Suprapubic skin (tissue), 4 donors: ENCODE results near the gene CLEC4C. TPM values are rescaled to one million over a fixed set of nuclear protein-coding genes. Genes with fewer than 3 reads are reported as not detected.
"Not testable (repeated sequence)": the region's sequence is repeated elsewhere in the genome, so short reads cannot be mapped to it uniquely, and the experiment has no call there.

ENCODE experiments used
- DNase-seq, 2 donors: peaks; one replicate each; pipeline ENCODE4 v3.0.0-alpha.2; 2019; ENCODE audit warnings: low spot score in 2 of 2
- H3K27ac ChIP-seq: fragments of 200-600 bp; sonication (generic); one replicate; pipeline ENCODE4 v1.5.1; 2019
- H3K27me3 ChIP-seq: fragments of 200-600 bp; sonication (generic); one replicate; pipeline ENCODE4 v1.5.1; 2019
- H3K36me3 ChIP-seq: fragments of 200-600 bp; sonication (generic); one replicate; pipeline ENCODE4 v1.5.1; 2019
- H3K4me1 ChIP-seq: fragments of 200-600 bp; sonication (generic); one replicate; pipeline ENCODE4 v1.5.1; 2019
- H3K4me3 ChIP-seq: fragments of 200-600 bp; sonication (generic); one replicate; pipeline ENCODE4 v1.5.1; 2019; ENCODE audit warnings: mild to moderate bottlenecking
- H3K9me3 ChIP-seq: fragments of 200-600 bp; sonication (generic); one replicate; pipeline ENCODE4 v1.5.1; 2019
- EP300 ChIP-seq: sonication (generic); formaldehyde crosslinking; IDR thresholded peaks from one replicate; pipeline ENCODE4 v1.6.1; 2017; ENCODE audit warnings: antibody characterized with exemption
- POLR2A ChIP-seq, 2 donors: fragments of 450-650 bp; IDR thresholded peaks; one replicate each; pipeline ENCODE4 v1.6.1; 2017; ENCODE audit warnings: antibody characterized with exemption in 2 of 2, mild to moderate bottlenecking in 2 of 2, moderate library complexity in 2 of 2
- POLR2AphosphoS5 ChIP-seq, 3 donors: sonication (generic); formaldehyde crosslinking; IDR thresholded peaks; one replicate each; pipeline ENCODE4 v1.6.1; 2017; ENCODE audit warnings: antibody characterized with exemption in 3 of 3
- WGBS: methylation state at CpG from one replicate; pipeline ENCODE4 v1.1.5; 2018; 5-methylcytosine and 5-hydroxymethylcytosine counted together
- total RNA-seq, 4 donors: library from RNA; depleted of rRNA; stranded (reverse); fragments of >200 nt; gene quantifications; one replicate each; pipeline ENCODE4 v1.1.0, GENCODE V29; 2016
- TF ChIP-seq, protein P1 (sequence below), 2 donors: fragments of 200-600 bp in 1 of 2; fragments of 450-650 bp in 1 of 2; sonication (generic) in 1 of 2; IDR thresholded peaks; one replicate each; pipeline ENCODE4 v1.5.1; 2016 to 2019; ENCODE audit warnings: antibody characterized with exemption in 2 of 2, mild to moderate bottlenecking in 1 of 2, moderate library complexity in 1 of 2

The CLEC4C gene
- total RNA-seq, 4 donors from 2014 or later = not detected

DNA sequence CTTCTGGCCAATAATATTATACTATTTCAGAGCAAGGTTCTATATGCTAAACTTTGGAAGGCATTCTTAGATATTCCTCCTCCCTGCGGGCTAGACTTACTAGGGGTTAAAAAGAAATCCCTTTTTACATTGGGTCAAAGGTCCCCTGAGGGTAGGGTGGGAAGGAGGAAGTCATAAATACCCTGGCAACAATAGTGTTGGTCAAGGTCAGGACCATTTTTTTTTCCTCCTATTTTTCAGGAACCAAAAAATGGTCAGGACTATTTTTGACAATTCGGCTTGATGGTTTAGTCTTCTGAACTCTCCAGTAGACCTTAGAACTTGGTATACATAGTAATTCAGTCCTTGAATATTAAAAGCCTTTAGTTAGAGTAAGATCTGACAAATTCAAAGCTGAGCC, 37.5 kb upstream of the CLEC4C start:
- WGBS = 62% methylated on average over 2 of the region's 2 CpGs
- H3K9me3 ChIP-seq = no peaks in the 10 kb centered on the region
- H3K4me1 ChIP-seq = no peaks in the 10 kb centered on the region
- no peak overlapping the region for H3K27ac ChIP-seq
- H3K27me3 ChIP-seq = peaks cover 5% of the 10 kb centered on the region
- no peak overlapping the region for H3K4me3 ChIP-seq
- TF ChIP-seq EP300 (no peak), POLR2AphosphoS5 (IDR thresholded peaks at IDR 0.05) (no peak), POLR2A (IDR thresholded peaks at IDR 0.05) (no peak)
- TF ChIP-seq, protein P1, sequence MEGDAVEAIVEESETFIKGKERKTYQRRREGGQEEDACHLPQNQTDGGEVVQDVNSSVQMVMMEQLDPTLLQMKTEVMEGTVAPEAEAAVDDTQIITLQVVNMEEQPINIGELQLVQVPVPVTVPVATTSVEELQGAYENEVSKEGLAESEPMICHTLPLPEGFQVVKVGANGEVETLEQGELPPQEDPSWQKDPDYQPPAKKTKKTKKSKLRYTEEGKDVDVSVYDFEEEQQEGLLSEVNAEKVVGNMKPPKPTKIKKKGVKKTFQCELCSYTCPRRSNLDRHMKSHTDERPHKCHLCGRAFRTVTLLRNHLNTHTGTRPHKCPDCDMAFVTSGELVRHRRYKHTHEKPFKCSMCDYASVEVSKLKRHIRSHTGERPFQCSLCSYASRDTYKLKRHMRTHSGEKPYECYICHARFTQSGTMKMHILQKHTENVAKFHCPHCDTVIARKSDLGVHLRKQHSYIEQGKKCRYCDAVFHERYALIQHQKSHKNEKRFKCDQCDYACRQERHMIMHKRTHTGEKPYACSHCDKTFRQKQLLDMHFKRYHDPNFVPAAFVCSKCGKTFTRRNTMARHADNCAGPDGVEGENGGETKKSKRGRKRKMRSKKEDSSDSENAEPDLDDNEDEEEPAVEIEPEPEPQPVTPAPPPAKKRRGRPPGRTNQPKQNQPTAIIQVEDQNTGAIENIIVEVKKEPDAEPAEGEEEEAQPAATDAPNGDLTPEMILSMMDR (IDR thresholded peaks at IDR 0.05) = no peak
- H3K36me3 ChIP-seq = no peaks in the 10 kb centered on the region
- DNase-seq = no peak

DNA sequence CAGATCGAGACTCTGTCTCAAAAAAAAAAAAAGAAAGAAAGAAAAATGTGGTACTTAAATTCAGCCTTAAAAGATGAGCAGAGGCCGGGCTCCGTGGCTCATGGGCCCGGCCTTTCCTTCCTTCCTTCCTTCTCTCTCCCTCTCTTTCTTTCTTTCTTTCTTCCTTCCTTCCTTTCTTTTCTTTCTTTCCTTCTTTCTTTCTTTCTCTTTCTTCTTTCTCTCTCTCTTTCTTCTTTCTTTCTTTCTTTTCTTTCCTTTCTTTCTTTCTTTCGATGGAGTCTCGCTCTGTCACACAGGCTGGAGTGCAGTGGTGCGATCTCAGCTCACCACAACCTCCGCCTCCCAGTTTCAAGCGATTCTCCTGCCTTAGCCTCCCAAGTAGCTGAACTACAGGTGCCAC, 36.3 kb upstream of the CLEC4C start:
- not testable (repeated sequence) for H3K4me1 ChIP-seq, H3K36me3 ChIP-seq, H3K27me3 ChIP-seq, DNase-seq, H3K4me3 ChIP-seq, H3K9me3 ChIP-seq, H3K27ac ChIP-seq
- 91% methylated on average over 9 of the region's 9 CpGs for WGBS

DNA sequence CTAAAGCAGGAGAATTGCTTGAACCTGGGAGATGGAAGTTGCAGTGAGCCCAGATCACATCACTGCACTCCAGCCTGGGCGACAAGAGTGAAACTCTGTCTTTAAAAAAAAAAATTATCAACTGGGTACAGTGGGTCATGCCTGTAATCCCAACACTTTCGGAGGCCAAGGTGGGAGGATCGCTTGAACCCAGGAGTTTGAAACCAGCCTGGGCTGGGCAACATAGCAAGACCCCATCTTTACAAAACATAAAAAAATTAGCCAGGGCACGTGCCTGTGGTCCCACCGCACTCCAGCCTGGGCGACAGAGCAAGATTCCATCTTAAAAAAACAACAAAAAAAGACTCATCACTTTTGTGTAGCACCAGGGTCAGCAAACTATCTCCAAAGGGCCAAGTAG, 34.9 kb upstream of the CLEC4C start:
- Histone ChIP-seq H3K36me3 (no peaks in the 10 kb centered on the region), H3K27ac (no peak overlapping the region), H3K4me1 (no peaks in the 10 kb centered on the region), H3K4me3 (no peak overlapping the region), H3K27me3 (no peaks in the 10 kb centered on the region), H3K9me3 (no peaks in the 10 kb centered on the region)
- DNase-seq = no peak
- TF ChIP-seq POLR2AphosphoS5 (IDR thresholded peaks at IDR 0.05) = no peak
- TF ChIP-seq, protein P1 (IDR thresholded peaks at IDR 0.05) = no peak
- no peak for TF ChIP-seq EP300
- no peak for TF ChIP-seq POLR2A (IDR thresholded peaks at IDR 0.05)
- WGBS = 94% methylated on average over 6 of the region's 6 CpGs

DNA sequence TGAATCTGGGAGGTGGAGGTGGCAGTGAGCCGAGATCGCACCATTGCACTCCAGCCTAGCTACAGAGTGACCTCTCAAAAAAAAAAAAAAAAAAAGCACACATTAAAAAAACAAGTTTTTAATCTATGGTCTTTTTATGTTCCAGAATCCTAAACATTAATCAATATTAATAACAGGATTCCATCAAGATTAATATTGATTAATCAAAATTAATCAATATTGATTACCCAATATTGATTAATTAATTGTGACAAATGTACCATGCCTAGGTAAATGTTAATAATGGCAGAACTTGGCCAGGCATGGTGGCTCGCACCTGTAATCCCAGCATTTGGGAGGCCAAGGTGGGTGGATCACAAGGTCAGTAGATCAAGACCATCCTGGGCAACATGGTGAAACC, 34.1 kb upstream of the CLEC4C start:
- Histone ChIP-seq H3K4me3 (no peak overlapping the region), H3K36me3 (no peaks in the 10 kb centered on the region), H3K9me3 (no peaks in the 10 kb centered on the region), H3K4me1 (no peaks in the 10 kb centered on the region), H3K27me3 (no peaks in the 10 kb centered on the region), H3K27ac (no peak overlapping the region)
- DNase-seq = no peak
- TF ChIP-seq POLR2A (IDR thresholded peaks at IDR 0.05) (no peak), POLR2AphosphoS5 (IDR thresholded peaks at IDR 0.05) (no peak)
- TF ChIP-seq, protein P1 (IDR thresholded peaks at IDR 0.05) = no peak
- 80% methylated on average over 3 of the region's 3 CpGs for WGBS

DNA sequence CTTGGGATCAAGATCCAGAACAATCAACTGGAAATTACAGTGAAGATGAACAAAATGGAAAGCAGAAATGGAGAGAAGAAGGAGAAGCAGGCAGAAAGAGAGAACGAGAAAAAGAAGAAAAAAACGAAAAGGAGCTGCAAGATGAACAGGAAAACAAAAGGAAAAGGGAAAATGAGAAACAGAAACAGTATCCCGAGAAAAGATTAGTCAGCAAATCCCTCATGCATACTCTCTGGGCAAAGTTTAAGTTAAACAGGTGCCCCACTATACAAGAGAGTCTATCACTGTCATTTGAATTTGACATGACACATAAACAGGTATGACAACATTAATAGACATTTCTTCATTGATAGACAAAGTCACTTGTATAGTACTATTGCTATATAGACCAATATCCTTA, 22.8 kb upstream of the CLEC4C start:
- Histone ChIP-seq H3K4me3 (no peak overlapping the region), H3K27me3 (no peaks in the 10 kb centered on the region), H3K36me3 (no peaks in the 10 kb centered on the region), H3K9me3 (no peaks in the 10 kb centered on the region), H3K4me1 (no peaks in the 10 kb centered on the region), H3K27ac (no peak overlapping the region)
- 49% methylated on average over 3 of the region's 3 CpGs for WGBS
- no peak for TF ChIP-seq POLR2AphosphoS5 (IDR thresholded peaks at IDR 0.05)
- TF ChIP-seq EP300 = no peak
- no peak for TF ChIP-seq POLR2A (IDR thresholded peaks at IDR 0.05)
- TF ChIP-seq, protein P1 (IDR thresholded peaks at IDR 0.05) = no peak
- no peak for DNase-seq

DNA sequence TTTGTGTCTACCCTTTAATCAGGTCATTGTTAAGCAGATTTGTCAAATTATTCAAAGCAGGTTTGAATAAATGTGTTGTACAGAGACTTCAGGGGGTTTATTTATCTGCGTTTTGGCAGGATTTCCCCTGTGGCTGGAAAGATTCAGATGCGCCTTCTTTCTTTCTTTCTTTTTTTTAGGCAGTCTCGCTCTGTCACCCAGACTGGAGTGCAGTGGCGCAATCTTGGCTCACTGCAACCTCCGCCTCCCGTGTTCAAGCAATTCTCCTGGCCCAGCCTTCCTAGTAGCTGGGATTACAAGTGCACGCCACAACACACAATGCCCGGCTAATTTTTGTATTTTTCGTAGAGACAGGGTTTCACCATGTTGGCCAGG, 11.6 kb upstream of the CLEC4C start:
- 45% methylated on average over 9 of the region's 9 CpGs for WGBS
- Histone ChIP-seq H3K27ac (no peak overlapping the region), H3K4me3 (no peak overlapping the region), H3K36me3 (no peaks in the 10 kb centered on the region), H3K9me3 (no peaks in the 10 kb centered on the region), H3K4me1 (no peaks in the 10 kb centered on the region), H3K27me3 (no peaks in the 10 kb centered on the region)
- TF ChIP-seq, protein P1 (IDR thresholded peaks at IDR 0.05) = no peak
- TF ChIP-seq POLR2A (IDR thresholded peaks at IDR 0.05) (no peak), POLR2AphosphoS5 (IDR thresholded peaks at IDR 0.05) (no peak), EP300 (no peak)
- no peak for DNase-seq
